Colonic mucosa (tissue), 4 donors: Measurements from ENCODE around the gene RAB9A. TPM values are rescaled to one million over a fixed set of nuclear protein-coding genes. Genes with fewer than 3 reads are reported as not detected.
"Not testable (repeated sequence)": the region's sequence is repeated elsewhere in the genome, so short reads cannot be mapped to it uniquely, and the experiment has no call there.

Source experiments
- DNase-seq: peaks from one replicate; pipeline ENCODE4 v3.0.0-alpha.2; 2020
- H3K27ac ChIP-seq: fragments of 200-600 bp; one replicate; pipeline ENCODE4 v1.8.0; 2021
- H3K27me3 ChIP-seq: fragments of 200-600 bp; one replicate; pipeline ENCODE4 v1.8.0; 2021
- H3K36me3 ChIP-seq: fragments of 200-600 bp; one replicate; pipeline ENCODE4 v1.8.0; 2021
- H3K4me1 ChIP-seq: fragments of 200-600 bp; one replicate; pipeline ENCODE4 v1.8.0; 2021; ENCODE audit warnings: mild to moderate bottlenecking
- H3K4me3 ChIP-seq: fragments of 200-600 bp; one replicate; pipeline ENCODE4 v1.8.0; 2021
- H3K9ac ChIP-seq, 2 donors: one replicate each; pipeline ENCODE4 v1.7.0; 2013; ENCODE audit warnings: control low read depth in 2 of 2, low read depth in 2 of 2, low read length in 2 of 2
- H3K9me3 ChIP-seq: fragments of 200-600 bp; one replicate; pipeline ENCODE4 v1.8.0; 2021
- CTCF ChIP-seq: fragments of 200-600 bp; IDR thresholded peaks from one replicate; pipeline ENCODE4 v1.8.0; 2022; ENCODE audit warnings: antibody characterized with exemption, mild to moderate bottlenecking
- intact Hi-C: fragments of 100-400 bp; cut with DNase I; formaldehyde crosslinking; loops from one replicate; pipeline ENCODE4 v1.14.1; 2022
- total RNA-seq, 2 donors: library from RNA; stranded (reverse); fragmentation: NEBNext Ultra II Directional in 1 of 2; extraction: Animal tissue kit (Norgen Biotek cat#: 25700) in 1 of 2; gene quantifications; one replicate each; pipeline ENCODE4 v1.2.1, GENCODE V29; 2021
- donor health status: healthy.
- donor health status: DM: no; HTN: no; CAD: no.
- donor health status: DM: no; HTN: no; CAD: no.

RAB9A gene
- total RNA-seq, 2 donors from 2014 or later: 23.0 to 67.1 TPM

GRCh38 chrX:13670197-13670596 lies 18.7 kb upstream of the RAB9A start:
- no peak for DNase-seq
- no peak for TF ChIP-seq CTCF
- H3K9me3 ChIP-seq: no peaks in the 10 kb centered on the region
- no peak overlapping the region for H3K9ac ChIP-seq
- H3K36me3 ChIP-seq: no peaks in the 10 kb centered on the region
- peak overlapping the region; percentile 49 for H3K27ac ChIP-seq
- H3K4me3 ChIP-seq: no peak overlapping the region
- no peaks in the 10 kb centered on the region for H3K4me1 ChIP-seq
- intact Hi-C loops: no loop called here
- no peaks in the 10 kb centered on the region for H3K27me3 ChIP-seq

GRCh38 chrX:13673016-13673415 lies 15.9 kb upstream of the RAB9A start:
- intact Hi-C loops: no loop called here
- Histone ChIP-seq H3K9me3 (no peaks in the 10 kb centered on the region), H3K4me3 (no peak overlapping the region), H3K4me1 (no peaks in the 10 kb centered on the region), H3K27me3 (no peaks in the 10 kb centered on the region), H3K36me3 (no peaks in the 10 kb centered on the region), H3K9ac (no peak overlapping the region), H3K27ac (no peak overlapping the region)
- DNase-seq: no peak
- no peak for TF ChIP-seq CTCF

GRCh38 chrX:13676885-13677284 lies 12.0 kb upstream of the RAB9A start:
- Histone ChIP-seq H3K27ac (no peak overlapping the region), H3K4me1 (no peaks in the 10 kb centered on the region), H3K9me3 (no peaks in the 10 kb centered on the region), H3K4me3 (no peak overlapping the region), H3K27me3 (no peaks in the 10 kb centered on the region), H3K9ac (no peak overlapping the region), H3K36me3 (no peaks in the 10 kb centered on the region)
- DNase-seq: no peak
- intact Hi-C loops: no loop called here
- TF ChIP-seq CTCF: no peak

- H3K36me3 ChIP-seq, DNase-seq, H3K4me3 ChIP-seq, H3K27me3 ChIP-seq, H3K27ac ChIP-seq, H3K9me3 ChIP-seq, intact Hi-C loops, H3K4me1 ChIP-seq, H3K9ac ChIP-seq: not testable (repeated sequence)
Observed at GRCh38 chrX:13679700-13680099, 9.2 kb upstream of the RAB9A start.

- no peak overlapping the region for H3K9ac ChIP-seq
- intact Hi-C loops: no loop called here
- TF ChIP-seq CTCF: no peak
Observed at GRCh38 chrX:13681595-13681994, 7.3 kb upstream of the RAB9A start.

GRCh38 chrX:13684361-13684760 lies 4.6 kb upstream of the RAB9A start:
- intact Hi-C loops: no loop called here
- Histone ChIP-seq H3K4me3 (no peak overlapping the region), H3K27me3 (peaks cover 6% of the 10 kb centered on the region), H3K36me3 (no peaks in the 10 kb centered on the region), H3K9me3 (no peaks in the 10 kb centered on the region), H3K27ac (no peak overlapping the region), H3K9ac (no peak overlapping the region), H3K4me1 (no peaks in the 10 kb centered on the region)
- DNase-seq: no peak
- TF ChIP-seq CTCF: no peak

More at GRCh38 chrX:13681595-13681994, 7.3 kb upstream of the RAB9A start:
- Histone ChIP-seq H3K9me3 (no peaks in the 10 kb centered on the region), H3K4me1 (no peaks in the 10 kb centered on the region), H3K27ac (no peak overlapping the region), H3K36me3 (no peaks in the 10 kb centered on the region), H3K27me3 (no peaks in the 10 kb centered on the region), H3K4me3 (no peak overlapping the region)
- DNase-seq: no peak
